Gastrocnemius medialis (tissue), 4 donors: Measurements from ENCODE around the gene PEX5L.

Experiments used
- CTCF ChIP-seq, 5 experiments: fragments of 450-650 bp in 3 of 5; fragments of 200-600 bp in 2 of 5; sonication (generic) in 2 of 5; IDR thresholded peaks in 4 of 5; conservative IDR thresholded peaks in 1 of 5; 1 replicate in 4 of 5; 2 replicates in 1 of 5; pipeline ENCODE4 v1.5.1; 2016 to 2019; ENCODE audit warnings: antibody characterized with exemption in 5 of 5, mild to moderate bottlenecking in 3 of 5, moderate library complexity in 3 of 5
- POLR2A ChIP-seq, 2 donors: fragments of 450-650 bp; IDR thresholded peaks; one replicate each; pipeline ENCODE4 v1.6.1; 2017; ENCODE audit warnings: antibody characterized with exemption in 2 of 2, mild to moderate bottlenecking in 2 of 2, moderate library complexity in 2 of 2

- no peak for TF ChIP-seq CTCF (IDR thresholded peaks at IDR 0.05 in 4 of 5, conservative IDR thresholded peaks at IDR 0.05 in 1 of 5)
- TF ChIP-seq POLR2A (IDR thresholded peaks at IDR 0.05): no peak
Observed at GRCh38 chr3:179806177-179806576, 230.6 kb downstream of the PEX5L start.
